GM19023 (cell line): ENCODE data around the gene TTC32.

ENCODE experiments used
- ATAC-seq: cut with Tn5 transposase; IDR thresholded peaks from one replicate; pipeline ENCODE4 v1.9.1; 2021; ENCODE audit warnings: mild to moderate bottlenecking, moderate library complexity; ENCODE audit not compliant: unreplicated experiment

The TTC32 gene

GRCh38 chr2:19878268-19879046 is 23.3 kb downstream of the TTC32 start:
- no peak for ATAC-seq

DNA sequence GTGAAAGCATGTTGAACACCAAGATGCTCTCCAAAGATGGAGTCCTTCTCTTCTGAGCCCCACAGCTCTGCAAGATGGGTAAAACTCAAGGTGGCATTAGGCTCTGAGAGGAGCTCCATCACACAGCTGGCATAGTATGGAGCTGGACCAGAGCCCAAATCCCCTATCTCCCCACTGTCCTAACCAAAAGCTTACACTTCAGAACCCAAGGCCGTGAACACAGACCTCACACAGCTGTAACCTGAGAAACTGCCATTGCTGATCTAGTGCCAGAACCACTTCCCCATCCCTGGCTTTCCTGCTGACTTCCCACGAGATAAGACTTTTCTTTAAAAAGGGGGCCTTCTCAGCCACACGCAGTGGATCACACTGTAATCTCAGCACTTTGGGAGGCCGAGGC is 25.0 kb downstream of the TTC32 start:
- ATAC-seq, result no peak

DNA sequence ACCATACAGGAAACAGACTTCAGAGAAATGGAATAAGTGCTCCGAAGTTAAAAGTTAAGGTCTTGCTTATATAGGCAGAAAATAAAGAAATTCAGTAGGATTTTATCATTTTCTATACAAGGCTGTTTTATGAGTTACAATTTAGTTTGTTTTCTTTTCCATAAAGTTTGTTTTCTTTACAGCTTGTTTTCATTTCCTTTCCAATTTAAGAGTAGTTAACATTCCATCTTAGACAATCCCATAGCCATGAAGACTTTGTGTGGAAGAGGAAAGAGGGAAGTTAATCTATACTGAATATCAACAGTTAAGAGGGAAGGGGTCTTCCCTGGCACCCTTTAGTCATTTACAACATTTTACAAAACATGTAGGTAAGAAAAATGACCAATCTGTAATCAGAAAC is 26.5 kb downstream of the TTC32 start:
- no peak for ATAC-seq

DNA sequence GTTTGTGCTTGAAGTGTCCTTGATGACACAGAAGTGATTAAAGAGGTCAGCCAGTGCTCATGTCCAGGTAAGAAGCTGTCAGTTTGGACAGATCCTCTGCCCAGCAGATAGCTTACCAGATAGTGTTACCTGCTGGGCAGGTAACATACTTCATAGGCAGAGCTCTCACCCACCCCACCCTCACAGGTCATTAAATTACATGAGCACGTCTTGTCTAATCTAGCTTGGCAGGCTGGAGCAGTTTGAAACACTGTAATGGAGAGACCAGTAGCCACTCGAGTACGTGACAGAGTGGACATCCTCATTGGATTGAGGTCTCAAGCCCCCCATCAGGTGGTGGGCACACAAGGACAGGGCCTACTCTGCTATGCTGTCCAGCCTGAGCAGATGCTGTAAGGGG is 27.1 kb downstream of the TTC32 start:
- no peak for ATAC-seq

- no peak for ATAC-seq
Observed at GRCh38 chr2:19873014-19873413, 28.8 kb downstream of the TTC32 start.

- ATAC-seq, result no peak
Observed at GRCh38 chr2:19872302-19872701, 29.5 kb downstream of the TTC32 start.

GRCh38 chr2:19871836-19872235 is 29.9 kb downstream of the TTC32 start:
- ATAC-seq, result no peak

GRCh38 chr2:19870792-19871191 is 31.0 kb downstream of the TTC32 start:
- ATAC-seq, result no peak

- peak; percentile 75 for ATAC-seq
Observed at GRCh38 chr2:19868701-19869580, 32.8 kb downstream of the TTC32 start.

GRCh38 chr2:19868224-19868623 is 33.6 kb downstream of the TTC32 start:
- ATAC-seq, result no peak

DNA sequence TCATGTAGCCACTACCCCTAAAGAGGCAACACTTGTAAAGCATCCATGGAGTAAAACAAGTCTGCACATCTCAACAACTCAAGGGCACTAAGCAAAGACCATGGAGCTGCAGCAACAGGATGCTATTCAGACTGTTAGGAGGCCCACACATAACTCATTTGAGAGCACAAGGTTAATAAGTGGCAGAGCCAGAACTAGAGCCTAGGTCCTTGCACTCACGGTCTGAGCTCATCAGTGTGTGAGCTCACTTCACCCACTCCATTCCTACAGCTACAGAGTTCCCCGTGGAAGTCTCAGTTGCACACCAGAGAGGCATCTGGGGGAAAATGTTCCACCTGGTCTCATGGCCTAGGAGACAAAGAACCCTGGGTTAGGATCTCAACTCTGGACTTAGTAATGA is 35.0 kb downstream of the TTC32 start:
- peak; percentile 34 for ATAC-seq

GRCh38 chr2:19865151-19865550 is 36.6 kb downstream of the TTC32 start:
- peak; percentile 28 for ATAC-seq

- ATAC-seq, result no peak
Observed at GRCh38 chr2:19864381-19864780, 37.4 kb downstream of the TTC32 start.

DNA sequence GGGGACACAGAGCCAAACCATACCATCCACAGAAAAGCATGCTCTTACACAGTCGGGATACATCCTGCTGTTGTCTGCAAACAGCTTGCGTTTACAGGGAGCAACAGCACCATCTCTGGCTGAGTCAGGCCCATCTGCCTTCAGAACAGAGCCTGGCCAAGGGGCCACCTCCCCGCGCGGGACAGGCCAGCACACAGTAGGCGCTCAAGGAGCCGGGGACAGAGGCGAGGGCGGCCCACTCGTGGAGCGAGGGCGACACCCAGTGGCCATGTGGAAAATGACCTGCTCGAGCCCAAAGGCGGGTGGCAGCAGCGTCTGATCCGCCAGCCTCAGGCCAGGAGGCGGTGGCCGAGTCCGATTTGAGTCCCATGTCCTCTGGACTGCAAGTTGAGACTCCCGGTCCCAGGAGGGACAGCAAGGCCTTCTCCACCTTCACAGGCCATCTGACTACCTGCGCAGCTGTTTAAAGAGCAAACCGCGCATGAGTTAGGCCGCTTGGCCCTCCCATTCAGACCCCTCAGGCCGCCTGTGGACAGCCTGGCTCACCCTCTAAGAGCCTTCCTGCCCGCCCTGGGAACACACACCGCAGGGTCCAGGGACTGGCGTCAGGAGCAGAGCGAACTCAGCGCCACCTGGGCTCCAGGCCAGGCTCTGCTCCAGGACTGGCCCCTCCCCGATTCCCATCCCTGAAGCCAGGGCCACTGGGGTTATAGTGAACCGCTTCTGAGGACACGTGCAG is 38.3 kb downstream of the TTC32 start:
- ATAC-seq, result peak; percentile 66

- no peak for ATAC-seq
Observed at GRCh38 chr2:19861813-19862212, 40.0 kb downstream of the TTC32 start.

DNA sequence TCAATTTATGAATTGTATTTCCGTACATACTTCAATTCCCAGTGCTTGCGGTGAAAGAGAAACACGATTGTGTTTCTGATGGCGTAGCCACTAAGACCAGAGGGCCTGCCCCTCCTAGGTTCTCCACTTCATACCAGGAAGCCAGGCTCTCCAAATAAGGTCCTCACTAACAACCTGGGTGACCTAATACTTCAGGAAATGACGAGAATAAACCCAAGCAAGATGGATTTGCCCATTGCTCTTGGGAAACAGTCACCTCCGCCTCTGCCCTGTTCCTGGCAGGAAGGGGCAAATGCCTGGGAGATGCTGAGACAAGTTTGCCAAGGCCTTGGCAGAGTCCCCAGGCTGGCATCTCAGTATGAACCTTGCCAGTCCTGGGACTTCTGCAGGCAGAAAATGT is 41.8 kb downstream of the TTC32 start:
- ATAC-seq, result no peak

- no peak for ATAC-seq
Observed at GRCh38 chr2:19859565-19859964, 42.2 kb downstream of the TTC32 start.

DNA sequence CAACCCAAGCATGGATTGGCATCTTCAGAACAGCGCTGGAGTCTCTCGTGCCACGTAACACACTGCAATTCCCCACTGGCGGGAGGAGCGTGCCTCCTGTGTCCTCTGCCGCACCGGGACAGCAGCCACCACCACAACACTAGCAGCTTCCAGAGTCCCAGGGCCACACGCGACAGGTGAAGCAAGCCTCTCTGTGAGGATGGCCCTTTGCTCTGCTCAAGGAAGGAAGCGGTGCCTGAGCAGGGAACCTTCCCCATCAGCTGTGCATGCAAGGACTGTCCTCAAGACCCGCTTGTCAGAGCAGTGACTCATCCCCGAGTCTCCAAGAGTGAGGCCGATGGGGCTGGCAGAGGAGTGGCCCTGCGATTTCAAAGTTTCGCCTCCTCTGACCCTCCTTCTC is 44.0 kb downstream of the TTC32 start:
- no peak for ATAC-seq

DNA sequence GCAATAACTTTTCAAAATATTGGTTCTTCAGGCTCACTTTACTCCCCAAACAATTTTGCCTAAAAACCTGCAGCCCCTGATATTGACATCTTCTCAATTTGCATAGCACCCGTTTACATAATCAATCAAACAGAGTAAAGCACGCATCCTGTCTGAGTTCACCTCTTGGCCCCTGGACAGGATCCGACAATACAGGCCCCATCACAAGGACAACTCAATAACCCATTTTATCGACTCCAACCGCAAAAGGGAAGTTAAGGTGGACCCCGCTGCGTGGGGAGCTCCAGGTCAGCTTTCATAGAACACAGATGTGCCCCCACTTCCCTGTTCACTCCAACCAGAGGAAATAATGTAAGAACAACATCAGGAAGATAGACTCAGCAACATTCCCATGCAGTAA is 44.7 kb downstream of the TTC32 start:
- no peak for ATAC-seq

- ATAC-seq, result no peak
Observed at GRCh38 chr2:19855542-19856431, 46.0 kb downstream of the TTC32 start.
